Neuronal stem cell (in vitro differentiated cells): ENCODE measurements around the gene CPM. TPM values are rescaled to one million over a fixed set of nuclear protein-coding genes. Genes with fewer than 3 reads are reported as not detected.
"Not testable (repeated sequence)": the region's sequence is repeated elsewhere in the genome, so short reads cannot be mapped to it uniquely, and the experiment has no call there.

ENCODE experiments used
- DNase-seq: peaks from one replicate; pipeline ENCODE4 v3.0.0-alpha.2; 2013; ENCODE audit warnings: low spot score
- H2AFZ ChIP-seq: one replicate; pipeline ENCODE4 v1.6.1; 2013; ENCODE audit warnings: mild to moderate bottlenecking, low read length, inconsistent platforms
- H2AK5ac ChIP-seq: 2 replicates; pipeline ENCODE4 v1.6.1; 2013; ENCODE audit warnings: low read depth, mild to moderate bottlenecking, inconsistent platforms, low read length, moderate library complexity, mixed read lengths
- H2BK120ac ChIP-seq: 2 replicates; pipeline ENCODE4 v1.6.1; 2013; ENCODE audit warnings: low read depth, mild to moderate bottlenecking, inconsistent platforms, low read length, moderate library complexity, mixed read lengths
- H2BK12ac ChIP-seq: one replicate; pipeline ENCODE4 v1.6.1; 2013; ENCODE audit warnings: low read length, inconsistent platforms
- H2BK15ac ChIP-seq: 2 replicates; pipeline ENCODE4 v1.6.1; 2013; ENCODE audit warnings: mild to moderate bottlenecking, low read length, inconsistent platforms, mixed read lengths
- H2BK5ac ChIP-seq: one replicate; pipeline ENCODE4 v1.6.1; 2013; ENCODE audit warnings: inconsistent platforms, mild to moderate bottlenecking, low read length, moderate library complexity
- H3K14ac ChIP-seq: one replicate; pipeline ENCODE4 v1.6.1; 2013; ENCODE audit warnings: low read length, inconsistent platforms
- H3K18ac ChIP-seq: 2 replicates; pipeline ENCODE4 v1.6.1; 2013; ENCODE audit warnings: low read length, inconsistent platforms
- H3K23ac ChIP-seq: 2 replicates; pipeline ENCODE4 v1.6.1; 2013; ENCODE audit warnings: low read depth, mild to moderate bottlenecking, mixed read lengths, low read length, inconsistent platforms; ENCODE audit not compliant: poor library complexity
- H3K27ac ChIP-seq: replicated peaks from 3 replicates; pipeline ENCODE4 v1.5.1; 2013; ENCODE audit warnings: low read length, inconsistent platforms
- H3K27me3 ChIP-seq, 3 experiments: 2 replicates each; pipeline ENCODE4 v1.6.1; 2013; ENCODE audit warnings: low read length in 3 of 3, mild to moderate bottlenecking in 2 of 3, inconsistent platforms in 1 of 3, low read depth in 1 of 3, mixed read lengths in 1 of 3, moderate library complexity in 1 of 3; ENCODE audit not compliant: control insufficient read depth in 3 of 3, insufficient read depth in 3 of 3
- H3K36me3 ChIP-seq, 2 donors: replicated peaks in 1 of 2; 2 replicates each; pipeline ENCODE4 v1.6.1; 2013; ENCODE audit warnings: low read length in 2 of 2; ENCODE audit not compliant: control insufficient read depth in 2 of 2, insufficient read depth in 2 of 2
- H3K4ac ChIP-seq: 2 replicates; pipeline ENCODE4 v1.6.1; 2013; ENCODE audit warnings: inconsistent platforms, mild to moderate bottlenecking, low read length, moderate library complexity
- H3K4me1 ChIP-seq, 2 donors: 1 replicate in 1 of 2; 2 replicates in 1 of 2; pipeline ENCODE4 v1.6.1; 2013; ENCODE audit warnings: low read length in 2 of 2, low read depth in 1 of 2; ENCODE audit not compliant: control insufficient read depth in 2 of 2, insufficient read depth in 1 of 2
- H3K4me2 ChIP-seq: one replicate; pipeline ENCODE4 v1.6.1; 2013; ENCODE audit warnings: mild to moderate bottlenecking, low read length, inconsistent platforms; ENCODE audit not compliant: insufficient read depth, poor library complexity, severe bottlenecking
- H3K4me3 ChIP-seq, 2 donors: 2 replicates each; pipeline ENCODE4 v1.5.1; 2013; ENCODE audit warnings: low read length in 2 of 2, mild to moderate bottlenecking in 2 of 2, inconsistent platforms in 1 of 2, moderate library complexity in 1 of 2
- H3K79me1 ChIP-seq: one replicate; pipeline ENCODE4 v1.6.1; 2013; ENCODE audit warnings: low read depth, mild to moderate bottlenecking, inconsistent platforms, low read length, moderate library complexity
- H3K9ac ChIP-seq: one replicate; pipeline ENCODE4 v1.6.1; 2013; ENCODE audit warnings: mild to moderate bottlenecking, low read depth, low read length, inconsistent platforms; ENCODE audit not compliant: poor library complexity
- H3K9me3 ChIP-seq, 2 donors: replicated peaks in 1 of 2; 2 replicates each; pipeline versions ENCODE3 to v1.6.1; 2013; ENCODE audit warnings: low read length in 2 of 2, mild to moderate bottlenecking in 2 of 2, inconsistent platforms in 1 of 2, low read depth in 1 of 2, mixed read lengths in 1 of 2, moderate library complexity in 1 of 2; ENCODE audit not compliant: control insufficient read depth in 2 of 2, insufficient read depth in 1 of 2
- H4K8ac ChIP-seq: one replicate; pipeline ENCODE4 v1.6.1; 2013; ENCODE audit warnings: low read depth, mild to moderate bottlenecking, inconsistent platforms, low read length, moderate library complexity
- H4K91ac ChIP-seq: one replicate; pipeline ENCODE4 v1.6.1; 2013; ENCODE audit warnings: low read length, low read depth, mild to moderate bottlenecking, inconsistent platforms; ENCODE audit not compliant: poor library complexity
- WGBS, 2 donors: extraction: QIAGEN DNeasy Blood & Tissue Kit; methylation state at CpG; one replicate each; pipeline ENCODE4 v1.1.7; 2013; ENCODE audit warnings: missing lambda C conversion rate in 2 of 2, mixed read lengths in 1 of 2; ENCODE audit not compliant: insufficient read length in 2 of 2, insufficient replicate concordance in 1 of 2; ENCODE audit errors: extremely low coverage in 2 of 2; 5-methylcytosine and 5-hydroxymethylcytosine counted together
- small RNA-seq: library from polyadenylated mRNA; stranded (forward); fragments of <200 nt; extraction: miRNeasy Mini kit (QIAGEN cat#:217004); gene quantifications from one replicate; pipeline ENCODE3, GENCODE V24; 2013; ENCODE audit not compliant: insufficient read depth

The CPM gene

DNA sequence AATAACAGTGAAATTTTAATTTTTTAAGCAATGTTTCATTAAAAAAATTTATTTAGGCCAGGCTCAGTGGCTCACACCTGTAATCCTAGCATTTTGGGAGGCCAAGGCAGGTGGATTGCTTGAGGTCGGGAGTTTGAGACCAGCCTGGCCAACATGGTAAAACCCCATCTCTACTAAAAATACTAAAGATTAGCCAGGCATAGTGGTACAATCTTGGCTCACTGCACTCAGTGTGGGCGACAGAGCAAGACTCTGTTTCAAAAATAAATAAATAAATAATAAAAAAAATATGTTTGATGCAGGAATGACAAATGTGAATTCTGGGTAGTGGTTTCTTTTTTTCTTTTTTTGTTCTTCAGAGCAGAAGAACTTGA is 130.6 kb downstream of the CPM start:
- H3K36me3 ChIP-seq, DNase-seq, H3K27me3 ChIP-seq, H4K91ac ChIP-seq, H4K8ac ChIP-seq, H3K23ac ChIP-seq, H2AK5ac ChIP-seq, H3K4ac ChIP-seq, H3K9me3 ChIP-seq, H3K14ac ChIP-seq, H2BK120ac ChIP-seq, H3K4me3 ChIP-seq, H3K18ac ChIP-seq, H2AFZ ChIP-seq, H2BK5ac ChIP-seq, H2BK12ac ChIP-seq, H3K9ac ChIP-seq, H3K4me1 ChIP-seq, H2BK15ac ChIP-seq, H3K27ac ChIP-seq, H3K79me1 ChIP-seq, H3K4me2 ChIP-seq: not testable (repeated sequence)
- no CpG with 5 or more reads among the region's 2 CpGs for WGBS, 2 donors

Small RNAs within 50 kb of the gene (small RNA-seq; reads per million reads assigned to genes)
- gene AC025423.5 (not detected), gene RNU7-4P (not detected)
